ENCODE results near the gene E2F1. TPM values are rescaled to one million over a fixed set of nuclear protein-coding genes. Genes with fewer than 3 reads are reported as not detected.
"Not testable (repeated sequence)": the region's sequence is repeated elsewhere in the genome, so short reads cannot be mapped to it uniquely, and the experiment has no call there.

The E2F1 gene
- total RNA-seq, 1 experiment from 2014 or later, result 62.1 TPM

GRCh38 chr20:33702861-33703260 is 16.7 kb upstream of the E2F1 start:
- H3K27me3 ChIP-seq (replicated peaks), result no peaks in the 10 kb centered on the region
- no peak overlapping the region for H3K4me3 ChIP-seq
- H3K4me1 ChIP-seq (replicated peaks), result no peaks in the 10 kb centered on the region
- DNase-seq (ENCODE audit: low read depth in 1 of 2, low spot score in 2 of 2), result no peak
- no peaks in the 10 kb centered on the region for H3K9me3 ChIP-seq (replicated peaks)
- H3K27ac ChIP-seq, result no peak overlapping the region
- peaks cover 9% of the 10 kb centered on the region; the same call in 1 of the 2 replicates for H3K36me3 ChIP-seq

DNA sequence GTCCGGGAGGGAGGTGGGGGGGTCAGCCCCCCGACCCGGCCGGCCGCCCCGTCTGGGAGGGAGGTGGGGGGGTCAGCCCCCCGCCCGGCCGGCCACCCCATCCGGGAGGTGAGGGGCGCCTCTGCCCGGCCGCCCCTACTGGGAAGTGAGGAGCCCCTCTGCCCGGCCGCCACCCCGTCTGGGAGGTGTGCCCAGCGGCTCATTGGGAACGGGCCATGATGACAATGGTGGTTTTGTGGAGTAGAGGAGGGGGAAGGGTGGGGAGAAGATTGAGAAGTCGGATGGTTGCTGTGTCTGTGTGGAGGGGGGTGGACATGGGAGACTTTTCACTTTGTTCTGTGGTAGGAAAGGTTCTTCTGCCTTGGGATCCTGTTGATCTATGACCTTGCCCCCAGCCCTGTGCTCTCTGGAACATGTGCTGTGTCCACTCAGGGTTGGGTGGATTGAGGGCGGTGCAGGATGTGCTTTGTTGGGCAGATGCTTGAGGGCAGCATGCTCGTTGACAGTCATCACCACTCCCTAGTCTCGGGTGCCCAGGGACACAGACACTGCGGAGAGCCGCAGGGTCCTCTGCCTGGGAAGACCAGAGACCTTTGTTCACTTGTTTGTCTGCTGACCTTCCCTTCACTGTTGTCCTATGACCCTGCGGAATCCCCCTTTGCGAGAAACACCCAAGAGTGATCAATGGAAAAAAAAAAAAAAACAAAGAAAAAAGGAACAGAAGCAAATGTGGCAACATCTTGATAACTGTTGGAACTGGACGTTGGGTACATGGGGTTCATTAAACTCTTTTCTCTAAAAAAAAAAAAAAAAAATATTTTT is 15.7 kb upstream of the E2F1 start:
- no peaks in the 10 kb centered on the region for H3K4me1 ChIP-seq (replicated peaks)
- no peaks in the 10 kb centered on the region for H3K9me3 ChIP-seq (replicated peaks)
- H3K27ac ChIP-seq, result no peak overlapping the region
- peaks cover under 1% of the 10 kb centered on the region; the same call in 1 of the 2 replicates for H3K36me3 ChIP-seq
- DNase-seq (ENCODE audit: low read depth in 1 of 2, low spot score in 2 of 2), result no peak
- H3K27me3 ChIP-seq (replicated peaks), result no peaks in the 10 kb centered on the region
- no peak overlapping the region for H3K4me3 ChIP-seq

GRCh38 chr20:33700696-33701441 is 14.7 kb upstream of the E2F1 start:
- H3K36me3 ChIP-seq; H3K4me1 ChIP-seq (replicated peaks); H3K4me3 ChIP-seq; H3K27me3 ChIP-seq (replicated peaks); H3K27ac ChIP-seq; H3K9me3 ChIP-seq (replicated peaks); DNase-seq (ENCODE audit: low read depth in 1 of 2, low spot score in 2 of 2): not testable (repeated sequence)

- not testable (repeated sequence) for DNase-seq (ENCODE audit: low read depth in 1 of 2, low spot score in 2 of 2); H3K36me3 ChIP-seq; H3K9me3 ChIP-seq (replicated peaks); H3K4me3 ChIP-seq; H3K4me1 ChIP-seq (replicated peaks); H3K27ac ChIP-seq; H3K27me3 ChIP-seq (replicated peaks)
Observed at GRCh38 chr20:33698966-33699365, 12.8 kb upstream of the E2F1 start.

DNA sequence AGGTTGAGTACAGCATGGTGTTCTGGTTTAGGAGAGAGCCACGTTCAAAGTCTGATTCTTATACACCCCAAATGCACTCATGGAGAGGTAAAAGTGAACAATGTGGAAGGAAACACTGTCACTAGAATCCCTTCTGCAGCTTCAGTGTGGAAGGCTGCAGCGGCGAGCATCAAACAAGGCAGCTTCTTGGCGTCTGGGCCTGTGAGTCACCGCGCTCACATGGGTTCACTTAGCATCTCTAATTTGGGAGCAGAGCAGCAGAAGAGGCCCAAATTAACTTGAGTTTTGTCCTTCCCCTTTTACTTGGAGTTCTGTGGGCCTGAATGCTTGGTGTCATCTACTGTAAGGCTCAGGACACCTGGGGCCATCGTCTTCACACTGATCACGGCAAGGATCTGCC is 10.9 kb upstream of the E2F1 start:
- Histone ChIP-seq H3K9me3 (replicated peaks) (no peaks in the 10 kb centered on the region), H3K27ac (no peak overlapping the region)

DNA sequence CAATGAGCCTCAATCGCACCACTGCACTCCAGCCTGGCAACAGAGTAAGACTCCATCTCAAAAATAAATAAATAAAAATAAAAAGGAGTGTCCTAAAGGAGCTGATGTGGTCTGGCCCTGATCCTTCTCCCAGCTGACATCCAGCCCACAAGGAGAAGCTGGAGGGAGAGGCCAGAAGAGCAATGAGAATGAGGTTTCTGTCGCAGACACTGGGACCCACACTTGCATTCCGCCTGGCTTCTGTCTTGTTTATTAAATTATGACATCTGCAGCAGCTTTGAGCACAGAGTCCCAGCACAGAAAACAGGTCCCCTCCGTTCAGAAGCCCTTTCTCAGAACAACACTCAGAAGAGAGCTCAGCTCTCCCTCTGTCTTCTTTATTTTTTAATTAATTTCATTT is 10.3 kb upstream of the E2F1 start:
- Histone ChIP-seq H3K27ac (no peak overlapping the region), H3K27me3 (replicated peaks) (no peaks in the 10 kb centered on the region), H3K4me3 (no peak overlapping the region), H3K9me3 (replicated peaks) (no peaks in the 10 kb centered on the region), H3K36me3 (no peaks in the 10 kb centered on the region), H3K4me1 (replicated peaks) (no peaks in the 10 kb centered on the region)
- DNase-seq (ENCODE audit: low read depth in 1 of 2, low spot score in 2 of 2), result no peak

More for the DNA sequence above, 10.9 kb upstream of the E2F1 start:
- Histone ChIP-seq H3K36me3 (no peaks in the 10 kb centered on the region), H3K4me3 (no peak overlapping the region), H3K4me1 (replicated peaks) (no peaks in the 10 kb centered on the region), H3K27me3 (replicated peaks) (no peaks in the 10 kb centered on the region)
- no peak for DNase-seq (ENCODE audit: low read depth in 1 of 2, low spot score in 2 of 2)

DNA sequence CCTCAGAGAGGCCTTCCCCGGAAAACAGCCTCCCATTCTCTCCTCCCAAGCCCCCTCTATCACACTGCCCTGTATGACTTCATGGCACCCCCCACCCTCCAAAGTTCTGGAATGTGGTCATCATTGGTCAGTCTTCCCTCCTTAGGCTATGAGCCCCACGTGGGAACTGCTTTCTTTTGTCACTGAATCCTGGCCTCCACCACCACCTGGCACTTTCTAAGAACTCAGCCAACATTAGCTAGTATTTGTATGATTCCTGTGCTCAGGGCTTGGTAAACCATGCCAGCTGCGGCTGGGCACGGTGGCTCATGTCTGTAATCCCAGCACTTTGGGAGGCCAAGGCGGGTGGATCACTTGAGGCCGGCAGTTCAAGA is 8.4 kb upstream of the E2F1 start:
- H3K27ac ChIP-seq, result no peak overlapping the region
- peaks cover 12% of the 10 kb centered on the region for H3K4me1 ChIP-seq (replicated peaks)

DNA sequence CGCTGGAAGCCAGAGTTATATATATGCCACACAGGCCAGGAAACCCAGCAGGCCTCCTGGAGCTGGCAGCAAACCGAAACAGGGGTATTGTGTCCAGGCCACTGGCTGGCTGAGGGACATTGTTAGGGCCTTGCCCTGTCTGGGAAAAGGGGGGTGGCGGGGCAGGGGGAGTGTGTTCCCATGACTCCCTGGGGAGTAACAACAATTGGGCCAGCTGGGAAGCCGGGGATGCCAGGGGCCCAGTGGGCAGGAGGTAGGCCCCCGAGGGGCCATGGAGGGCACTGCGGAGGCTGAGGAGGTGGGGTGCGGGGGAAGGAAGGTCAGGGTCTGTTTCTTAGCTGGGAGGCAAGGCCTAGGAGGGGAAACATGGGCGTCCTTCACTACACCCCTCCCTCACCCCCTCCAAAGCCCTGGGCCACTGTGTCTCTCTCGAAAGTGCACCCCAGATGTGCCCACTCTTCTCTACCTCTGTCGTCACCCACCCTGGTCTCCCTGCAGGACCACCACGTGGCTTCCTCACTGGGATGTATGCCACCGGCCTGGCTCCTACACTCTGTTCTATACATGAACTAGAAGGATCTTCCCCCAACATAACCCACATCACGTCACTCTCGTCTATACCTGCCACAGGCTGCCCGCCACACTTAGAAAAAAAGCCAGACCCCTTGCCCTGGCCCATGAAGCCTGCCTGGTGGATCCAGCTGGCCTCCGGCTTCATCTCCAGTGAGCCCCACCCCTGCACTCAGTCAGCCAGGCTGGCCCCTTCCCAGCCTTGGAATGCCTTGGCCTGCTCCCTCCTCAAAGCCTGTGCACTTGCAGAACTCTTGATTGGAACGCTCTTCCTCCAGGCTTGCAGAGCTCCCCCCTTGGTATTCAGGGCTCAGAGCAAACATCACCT is 7.8 kb upstream of the E2F1 start:
- Histone ChIP-seq H3K36me3 (no peaks in the 10 kb centered on the region), H3K9me3 (replicated peaks) (no peaks in the 10 kb centered on the region), H3K27ac (no peak overlapping the region), H3K4me1 (replicated peaks) (peaks cover 18% of the 10 kb centered on the region), H3K27me3 (replicated peaks) (no peaks in the 10 kb centered on the region), H3K4me3 (no peak overlapping the region)
- DNase-seq (ENCODE audit: low read depth in 1 of 2, low spot score in 2 of 2), result no peak

More for the DNA sequence above, 8.4 kb upstream of the E2F1 start:
- DNase-seq (ENCODE audit: low read depth in 1 of 2, low spot score in 2 of 2), result no peak
- Histone ChIP-seq H3K27me3 (replicated peaks) (no peaks in the 10 kb centered on the region), H3K36me3 (no peaks in the 10 kb centered on the region), H3K9me3 (replicated peaks) (no peaks in the 10 kb centered on the region), H3K4me3 (no peak overlapping the region)

GRCh38 chr20:33693289-33693688 is 7.1 kb upstream of the E2F1 start:
- Histone ChIP-seq H3K9me3 (replicated peaks) (no peaks in the 10 kb centered on the region), H3K27ac (no peak overlapping the region), H3K4me1 (replicated peaks) (peaks cover 19% of the 10 kb centered on the region), H3K4me3 (no peak overlapping the region), H3K36me3 (no peaks in the 10 kb centered on the region), H3K27me3 (replicated peaks) (no peaks in the 10 kb centered on the region)
- no peak for DNase-seq (ENCODE audit: low read depth in 1 of 2, low spot score in 2 of 2)

GRCh38 chr20:33689973-33690372 is 3.8 kb upstream of the E2F1 start:
- Histone ChIP-seq H3K36me3 (no peaks in the 10 kb centered on the region), H3K4me1 (replicated peaks) (peaks cover 41% of the 10 kb centered on the region), H3K27me3 (replicated peaks) (no peaks in the 10 kb centered on the region), H3K9me3 (replicated peaks) (no peaks in the 10 kb centered on the region), H3K27ac (no peak overlapping the region), H3K4me3 (no peak overlapping the region)
- peak; percentile 85 for DNase-seq (ENCODE audit: low read depth in 1 of 2, low spot score in 2 of 2)

DNA sequence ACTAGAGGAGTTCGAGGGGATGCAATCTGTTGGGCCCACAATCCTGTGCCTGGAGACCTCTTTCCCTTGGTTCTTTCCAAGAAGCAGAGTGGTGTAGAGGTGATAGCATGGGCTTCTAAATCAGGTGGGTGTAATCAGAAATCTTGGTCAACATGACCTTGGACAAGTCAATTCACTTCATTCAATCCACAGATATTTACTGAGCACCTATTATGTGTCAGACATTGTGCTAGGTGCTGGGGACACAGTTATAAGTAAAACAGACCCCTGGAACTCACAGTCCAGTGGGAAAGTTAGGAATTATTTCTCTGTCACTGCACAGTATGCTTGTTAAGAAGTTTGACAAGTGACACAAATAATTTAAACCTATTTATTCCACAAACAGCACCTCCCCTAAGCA is 3.3 kb upstream of the E2F1 start:
- Histone ChIP-seq H3K27ac (no peak overlapping the region), H3K27me3 (replicated peaks) (no peaks in the 10 kb centered on the region), H3K36me3 (no peaks in the 10 kb centered on the region), H3K4me1 (replicated peaks) (peaks cover 46% of the 10 kb centered on the region), H3K9me3 (replicated peaks) (no peaks in the 10 kb centered on the region), H3K4me3 (no peak overlapping the region)
- no peak for DNase-seq (ENCODE audit: low read depth in 1 of 2, low spot score in 2 of 2)

- Histone ChIP-seq H3K9me3 (replicated peaks) (no peaks in the 10 kb centered on the region), H3K4me3 (no peak overlapping the region), H3K27ac (no peak overlapping the region), H3K4me1 (replicated peaks) (peaks cover 46% of the 10 kb centered on the region), H3K27me3 (replicated peaks) (no peaks in the 10 kb centered on the region), H3K36me3 (0 out of 2 replicates have a peak, but pooled peaks cover under 1% of the 10 kb centered on the region)
- DNase-seq (ENCODE audit: low read depth in 1 of 2, low spot score in 2 of 2), result no peak
Observed at GRCh38 chr20:33688938-33689424, 2.8 kb upstream of the E2F1 start.

Measured in SJSA1 (cell line).